Pancreas (tissue), 10 donors: ENCODE measurements around the gene KIAA0930. TPM values are rescaled to one million over a fixed set of nuclear protein-coding genes. Genes with fewer than 3 reads are reported as not detected.
A peak's percentile ranks its signal among the peaks of the same experiment; 100 is the strongest.

ENCODE experiments used
- ATAC-seq, 4 donors: fragments of 200-7000 bp; cut with Tn5 transposase; one replicate each; pipeline versions ENCODE4 v1.8.0 to v1.9.1; 2020; ENCODE audit warnings: mild to moderate bottlenecking in 4 of 4, moderate library complexity in 4 of 4
- DNase-seq, 6 donors: peaks; one replicate each; pipeline ENCODE4 v3.0.0-alpha.2; 2020
- FAIRE-seq: peaks from 2 replicates; lab custom pipeline; 2012; peaks lifted over from hg19 to GRCh38; lab: Jason Lieb, UNC
- H3K27ac ChIP-seq, 4 donors: fragments of 200-600 bp; sonication (generic); 1 replicate in 3 of 4; 2 replicates in 1 of 4; pipeline versions ENCODE4 v1.5.0 to v1.8.0; 2020
- H3K27me3 ChIP-seq, 4 donors: fragments of 200-600 bp; one replicate each; pipeline ENCODE4 v1.8.0; 2021
- H3K36me3 ChIP-seq, 3 donors: fragments of 200-600 bp; sonication (generic) in 1 of 3; one replicate each; pipeline versions ENCODE4 v1.5.0 to v1.8.0; 2020 to 2021
- H3K4me1 ChIP-seq, 3 donors: fragments of 200-600 bp; one replicate each; pipeline ENCODE4 v1.8.0; 2021
- H3K4me3 ChIP-seq, 4 donors: fragments of 200-600 bp; sonication (generic) in 2 of 4; one replicate each; pipeline versions ENCODE4 v1.5.0 to v1.8.0; 2020 to 2021
- H3K9me3 ChIP-seq, 4 donors: fragments of 200-600 bp; one replicate each; pipeline ENCODE4 v1.8.0; 2021
- WGBS, 2 donors: extraction: QIAGEN DNeasy Blood & Tissue Kit; methylation state at CpG; one replicate each; pipeline ENCODE4 v1.1.7; 2013; 5-methylcytosine and 5-hydroxymethylcytosine counted together
- intact Hi-C, 3 donors: fragments of 100-400 bp; cut with DNase I; formaldehyde crosslinking; loops; one replicate each; pipeline versions ENCODE4 v1.11.1 to v1.14.2; 2022
- polyA plus RNA-seq, 2 donors: library from polyadenylated mRNA; stranded (reverse); fragments of 200-250 nt; gene quantifications; one replicate each; pipeline ENCODE4 v1.2.3, GENCODE V29; 2013
- total RNA-seq, 6 donors: library from RNA; stranded (reverse); fragmentation: NEBNext Ultra II Directional in 4 of 6; extraction: Animal tissue kit (Norgen Biotek cat#: 25700) in 4 of 6; gene quantifications; one replicate each; pipeline versions ENCODE4 v1.2.1 to v1.2.4, GENCODE V29; 2021 to 2023
- TF ChIP-seq, protein P1 (sequence below), 4 donors: fragments of 200-600 bp; sonication (generic) in 3 of 4; IDR thresholded peaks; one replicate each; pipeline versions ENCODE4 v1.5.0 to v1.8.0; 2021; ENCODE audit warnings: antibody characterized with exemption in 4 of 4
- donor health status: healthy with polysubstance abuse.
- donor health status: DM: no; HTN: no; CAD: no; lungs with moderate emphysema.
- donor health status: DM: no; HTN: no; CAD: no.
- donor health status: control.
- donor health status: control.
- donor health status: Bipolar disorder and iron deficiency.
- donor health status: DM: yes; HTN: yes; CAD: no.
- donor health status: DM: no; HTN: no; CAD: no.
- donor health status: DM: no; HTN: no; CAD: no.
- donor health status: DM: yes; HTN: yes; CAD: no.

The KIAA0930 gene
- total and polyA plus RNA-seq, 8 donors = 14.6 to 36.8 (median 20.0) TPM

DNA sequence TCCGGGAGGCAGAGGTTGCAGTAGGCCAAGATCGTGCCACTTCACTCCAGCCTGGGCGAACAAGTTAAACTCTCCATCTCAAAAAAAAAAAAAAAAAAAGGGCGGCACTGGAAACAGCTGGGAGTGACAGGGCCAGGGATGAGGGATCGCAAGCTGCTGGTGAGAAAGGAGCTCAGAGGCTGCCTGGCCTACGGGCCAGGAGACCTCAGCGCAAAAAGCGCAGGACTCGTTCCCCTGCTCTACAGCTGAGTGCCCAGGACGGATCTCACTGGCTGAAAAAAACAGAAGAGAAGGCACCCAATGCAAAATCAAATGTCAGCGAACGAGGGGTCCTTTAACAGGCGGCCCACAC is 77.6 kb downstream of the KIAA0930 start:
- peak in 4 of 6 donors; percentile 36 to 50 (median 48) for DNase-seq

DNA sequence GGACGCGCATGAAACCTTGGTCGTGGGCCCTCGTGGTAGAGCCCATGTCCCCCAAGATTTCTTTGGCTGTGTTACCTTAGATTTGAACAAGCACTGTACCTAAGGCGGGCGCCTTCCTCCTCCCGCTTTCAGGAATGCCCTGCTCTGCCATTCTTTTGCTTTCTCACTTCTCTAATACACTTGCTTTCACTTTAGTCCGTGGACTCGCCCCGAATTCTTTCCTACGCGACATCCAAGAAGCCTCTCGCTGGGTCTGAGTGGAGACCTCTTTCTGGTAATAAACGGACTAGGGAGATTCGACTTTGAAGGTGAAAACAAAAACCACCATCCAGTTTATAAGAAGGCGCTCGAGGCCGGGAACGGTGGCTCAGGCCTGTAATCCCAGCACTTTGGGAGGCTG is 78.2 kb downstream of the KIAA0930 start:
- Histone ChIP-seq H3K4me3 (peak overlapping the region in 3 of 4 donors; percentile 62 to 94 (median 88)), H3K27ac (no peak overlapping the region), H3K27me3 (no peaks in the 10 kb centered on the region), H3K36me3 (no peaks in the 10 kb centered on the region), H3K4me1 (peaks cover 9 to 32% (median 25%) of the 10 kb centered on the region in 3 donors), H3K9me3 (no peaks in the 10 kb centered on the region)
- intact Hi-C loops = no loop called here
- DNase-seq (no peak), ATAC-seq (no peak), FAIRE-seq (no peak)
- 78 to 84% methylated on average over 19 of the region's 19 CpGs for WGBS, 2 donors
- TF ChIP-seq, protein P1, sequence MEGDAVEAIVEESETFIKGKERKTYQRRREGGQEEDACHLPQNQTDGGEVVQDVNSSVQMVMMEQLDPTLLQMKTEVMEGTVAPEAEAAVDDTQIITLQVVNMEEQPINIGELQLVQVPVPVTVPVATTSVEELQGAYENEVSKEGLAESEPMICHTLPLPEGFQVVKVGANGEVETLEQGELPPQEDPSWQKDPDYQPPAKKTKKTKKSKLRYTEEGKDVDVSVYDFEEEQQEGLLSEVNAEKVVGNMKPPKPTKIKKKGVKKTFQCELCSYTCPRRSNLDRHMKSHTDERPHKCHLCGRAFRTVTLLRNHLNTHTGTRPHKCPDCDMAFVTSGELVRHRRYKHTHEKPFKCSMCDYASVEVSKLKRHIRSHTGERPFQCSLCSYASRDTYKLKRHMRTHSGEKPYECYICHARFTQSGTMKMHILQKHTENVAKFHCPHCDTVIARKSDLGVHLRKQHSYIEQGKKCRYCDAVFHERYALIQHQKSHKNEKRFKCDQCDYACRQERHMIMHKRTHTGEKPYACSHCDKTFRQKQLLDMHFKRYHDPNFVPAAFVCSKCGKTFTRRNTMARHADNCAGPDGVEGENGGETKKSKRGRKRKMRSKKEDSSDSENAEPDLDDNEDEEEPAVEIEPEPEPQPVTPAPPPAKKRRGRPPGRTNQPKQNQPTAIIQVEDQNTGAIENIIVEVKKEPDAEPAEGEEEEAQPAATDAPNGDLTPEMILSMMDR (IDR thresholded peaks at IDR 0.05) = no peak

More for the DNA sequence above, 77.6 kb downstream of the KIAA0930 start:
- H3K27me3 ChIP-seq = no peaks in the 10 kb centered on the region
- H3K27ac ChIP-seq = peak overlapping the region; percentile 73 to 84 (median 78)
- no peaks in the 10 kb centered on the region for H3K9me3 ChIP-seq
- ATAC-seq (peak; percentile 47 to 58 (median 53)), FAIRE-seq (no peak)
- H3K4me3 ChIP-seq = peak overlapping the region; percentile 62 to 94 (median 83)
- H3K4me1 ChIP-seq = peaks cover 9 to 32% (median 25%) of the 10 kb centered on the region in 3 donors
- TF ChIP-seq, protein P1 (IDR thresholded peaks at IDR 0.05) = no peak
- 2 to 3% methylated on average over 12 to 13 of the region's 13 CpGs for whole genome bisulfite sequencing, 2 donors
- H3K36me3 ChIP-seq = peaks cover 0 to 3% (median 0%) of the 10 kb centered on the region in 3 donors
- intact Hi-C loops = no loop called here

DNA sequence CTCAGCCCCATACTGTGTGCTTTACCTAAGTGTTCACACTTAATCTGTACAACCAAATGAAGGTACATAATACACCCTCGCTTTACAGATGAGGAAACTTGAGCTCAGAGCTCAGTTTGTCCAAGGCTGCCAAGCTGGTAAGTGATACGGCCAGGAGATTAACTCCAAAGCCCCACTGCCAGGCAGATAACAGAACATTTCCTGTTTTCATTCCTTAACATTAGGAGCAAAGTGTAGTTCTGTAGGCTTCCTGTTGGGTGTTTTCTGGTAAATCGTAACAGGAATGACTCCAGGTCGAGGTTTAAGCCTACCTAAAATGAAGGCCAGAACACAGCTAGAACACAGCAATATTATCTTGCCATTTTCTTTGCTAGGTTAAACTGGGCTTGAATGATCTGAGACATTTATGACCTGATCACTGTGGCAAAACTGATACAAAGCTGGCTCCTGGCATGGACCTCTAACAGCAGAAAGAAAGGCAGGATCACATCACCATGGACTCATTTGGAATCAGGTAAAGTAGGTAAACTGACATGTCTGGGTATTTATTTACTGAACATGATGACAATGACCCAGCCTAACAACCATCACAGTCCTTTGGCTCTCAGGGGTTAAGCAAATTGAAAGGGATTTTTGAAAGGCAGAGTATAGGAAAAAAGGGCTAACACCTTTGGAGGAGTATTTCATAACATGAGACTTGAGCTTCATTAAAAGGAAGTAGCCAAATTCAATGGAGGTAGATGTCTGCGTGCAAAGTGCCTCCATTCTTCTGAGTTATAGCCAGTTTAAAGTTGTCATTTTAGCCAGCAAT is 80.8 kb downstream of the KIAA0930 start:
- ATAC-seq (peak in 3 of 4 donors; percentile 19 to 34 (median 28)), FAIRE-seq (no peak), DNase-seq (peak in 2 of 6 donors; percentile 25 to 34)
- Histone ChIP-seq H3K4me1 (peaks cover 9 to 24% (median 15%) of the 10 kb centered on the region in 3 donors), H3K36me3 (no peaks in the 10 kb centered on the region), H3K4me3 (no peak overlapping the region), H3K9me3 (no peaks in the 10 kb centered on the region), H3K27ac (peak overlapping the region; percentile 41 to 76 (median 63)), H3K27me3 (no peaks in the 10 kb centered on the region)
- TF ChIP-seq, protein P1 (IDR thresholded peaks at IDR 0.05) = peak in 1 of 4 donors; percentile 20
- 23 to 33% methylated on average over 5 of the region's 5 CpGs for WGBS, 2 donors
- intact Hi-C loops = no loop called here

DNA sequence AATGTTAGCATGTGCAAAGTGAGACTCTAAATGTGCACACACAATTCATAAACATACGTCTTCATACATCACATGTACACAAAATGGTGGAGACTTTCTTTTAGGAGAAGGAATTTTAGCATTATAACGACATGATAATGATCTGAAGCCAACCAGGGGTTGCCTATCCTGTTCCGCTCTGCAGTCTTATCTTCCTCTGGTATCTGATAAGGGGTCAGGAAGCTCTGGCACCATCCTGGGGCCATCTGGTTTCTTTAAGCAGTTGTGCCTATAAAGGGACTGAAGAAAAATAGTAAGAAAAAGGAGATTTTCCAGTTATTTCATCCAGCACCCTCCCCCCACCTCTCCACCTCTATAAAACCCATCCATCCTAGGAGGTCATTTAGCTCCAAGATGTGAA is 82.8 kb downstream of the KIAA0930 start:
- ATAC-seq (no peak), DNase-seq (no peak), FAIRE-seq (no peak)
- TF ChIP-seq, protein P1 (IDR thresholded peaks at IDR 0.05) = no peak
- H3K4me1 ChIP-seq = peaks cover 9 to 24% (median 15%) of the 10 kb centered on the region in 3 donors
- H3K4me3 ChIP-seq = no peak overlapping the region
- no peaks in the 10 kb centered on the region for H3K9me3 ChIP-seq
- 79 to 80% methylated on average over 3 of the region's 3 CpGs for whole genome bisulfite sequencing, 2 donors
- H3K27ac ChIP-seq = peak overlapping the region in 2 of 4 donors; percentile 74 to 76
- no peaks in the 10 kb centered on the region for H3K27me3 ChIP-seq
- intact Hi-C loops = no loop called here
- no peaks in the 10 kb centered on the region for H3K36me3 ChIP-seq
